Thyroid gland (tissue), 4 donors: ENCODE data around the gene ZNF350. TPM values are rescaled to one million over a fixed set of nuclear protein-coding genes. Genes with fewer than 3 reads are reported as not detected.

Experiments
- DNase-seq, 2 donors: peaks; one replicate each; pipeline ENCODE4 v3.0.0-alpha.2; 2019
- H3K27ac ChIP-seq, 3 donors: fragments of 200-600 bp; sonication (generic); 1 replicate in 2 of 3; 2 replicates in 1 of 3; pipeline ENCODE4 v1.5.1; 2016 to 2019; ENCODE audit warnings: mild to moderate bottlenecking in 1 of 3, moderate library complexity in 1 of 3
- H3K27me3 ChIP-seq: fragments of 200-600 bp; sonication (generic); one replicate; pipeline ENCODE4 v1.5.1; 2019
- H3K36me3 ChIP-seq, 2 donors: fragments of 200-600 bp; sonication (generic); one replicate each; pipeline ENCODE4 v1.5.1; 2016 to 2019
- H3K4me1 ChIP-seq, 2 donors: fragments of 200-600 bp; sonication (generic); one replicate each; pipeline ENCODE4 v1.5.1; 2017 to 2019
- H3K4me3 ChIP-seq, 3 donors: fragments of 200-600 bp; sonication (generic); replicated peaks in 1 of 3; 1 replicate in 2 of 3; 2 replicates in 1 of 3; pipeline ENCODE4 v1.5.1; 2016; ENCODE audit warnings: mild to moderate bottlenecking in 1 of 3
- H3K9me3 ChIP-seq: fragments of 200-600 bp; sonication (generic); one replicate; pipeline ENCODE4 v1.5.1; 2017
- POLR2A ChIP-seq, 2 donors: fragments of 450-650 bp; IDR thresholded peaks; one replicate each; pipeline ENCODE4 v1.6.1; 2017; ENCODE audit warnings: antibody characterized with exemption in 2 of 2, mild to moderate bottlenecking in 2 of 2, moderate library complexity in 1 of 2
- WGBS, 2 donors: methylation state at CpG; one replicate each; pipeline ENCODE4 v1.1.5; 2017; 5-methylcytosine and 5-hydroxymethylcytosine counted together
- intact Hi-C: fragments of 100-400 bp; cut with DNase I; formaldehyde crosslinking; loops from one replicate; pipeline ENCODE4 v1.15.1; 2023
- total RNA-seq, 4 donors: library from RNA; depleted of rRNA; stranded (reverse); fragments of >200 nt; gene quantifications; one replicate each; pipeline ENCODE4 v1.2.3, GENCODE V29; 2016
- TF ChIP-seq, protein P1 (sequence below), 6 experiments: fragments of 200-600 bp in 3 of 6; fragments of 450-650 bp in 3 of 6; sonication (generic) in 3 of 6; IDR thresholded peaks; one replicate each; pipeline ENCODE4 v1.5.1; 2016 to 2019; ENCODE audit warnings: antibody characterized with exemption in 6 of 6, mild to moderate bottlenecking in 2 of 6, inconsistent platforms in 1 of 6, moderate library complexity in 1 of 6

Gene ZNF350
- total RNA-seq, 4 donors from 2014 or later = 12.0 to 27.4 (median 16.4) TPM

DNA sequence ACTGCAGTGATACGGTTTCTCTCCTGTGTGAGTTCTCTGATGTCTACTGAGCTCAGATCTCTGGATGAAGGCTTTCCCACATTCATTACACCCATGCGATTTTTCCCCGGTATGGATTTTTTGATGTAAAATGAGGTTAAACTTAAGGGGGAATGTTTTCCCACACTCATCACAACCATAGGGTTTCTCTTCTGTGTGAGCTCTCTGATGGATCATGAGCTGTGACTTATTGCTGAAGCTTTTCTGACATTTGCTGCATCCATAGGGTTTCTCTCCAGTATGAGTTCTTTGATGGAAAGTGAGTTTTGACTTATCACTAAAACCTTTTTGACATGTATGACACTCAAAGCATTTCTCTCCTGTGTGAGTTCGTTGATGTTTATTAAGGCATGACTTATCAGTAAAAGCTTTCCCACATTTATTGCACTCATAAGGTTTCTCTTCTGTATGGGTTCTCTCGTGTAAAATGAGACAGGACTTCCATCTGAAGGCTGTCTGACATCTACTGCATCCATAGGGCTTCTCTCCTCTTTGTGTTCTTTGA lies 71.2 kb downstream of the ZNF350 start:
- intact Hi-C loops = no loop called here
- Histone ChIP-seq H3K4me3 (no peak overlapping the region), H3K36me3 (no peaks in the 10 kb centered on the region), H3K27me3 (no peaks in the 10 kb centered on the region), H3K4me1 (no peaks in the 10 kb centered on the region), H3K27ac (no peak overlapping the region), H3K9me3 (no peaks in the 10 kb centered on the region)
- no peak for DNase-seq
- WGBS, 2 donors = 78% methylated on average over 5 of the region's 5 CpGs
- TF ChIP-seq, protein P1, sequence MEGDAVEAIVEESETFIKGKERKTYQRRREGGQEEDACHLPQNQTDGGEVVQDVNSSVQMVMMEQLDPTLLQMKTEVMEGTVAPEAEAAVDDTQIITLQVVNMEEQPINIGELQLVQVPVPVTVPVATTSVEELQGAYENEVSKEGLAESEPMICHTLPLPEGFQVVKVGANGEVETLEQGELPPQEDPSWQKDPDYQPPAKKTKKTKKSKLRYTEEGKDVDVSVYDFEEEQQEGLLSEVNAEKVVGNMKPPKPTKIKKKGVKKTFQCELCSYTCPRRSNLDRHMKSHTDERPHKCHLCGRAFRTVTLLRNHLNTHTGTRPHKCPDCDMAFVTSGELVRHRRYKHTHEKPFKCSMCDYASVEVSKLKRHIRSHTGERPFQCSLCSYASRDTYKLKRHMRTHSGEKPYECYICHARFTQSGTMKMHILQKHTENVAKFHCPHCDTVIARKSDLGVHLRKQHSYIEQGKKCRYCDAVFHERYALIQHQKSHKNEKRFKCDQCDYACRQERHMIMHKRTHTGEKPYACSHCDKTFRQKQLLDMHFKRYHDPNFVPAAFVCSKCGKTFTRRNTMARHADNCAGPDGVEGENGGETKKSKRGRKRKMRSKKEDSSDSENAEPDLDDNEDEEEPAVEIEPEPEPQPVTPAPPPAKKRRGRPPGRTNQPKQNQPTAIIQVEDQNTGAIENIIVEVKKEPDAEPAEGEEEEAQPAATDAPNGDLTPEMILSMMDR (IDR thresholded peaks at IDR 0.05) = no peak
- no peak for TF ChIP-seq POLR2A (IDR thresholded peaks at IDR 0.05)

Other genes starting within 250 kb of the ZNF350 start
- 1 to 10 TPM; 1.7 to 5.8 (median 3.3) TPM for gene FPR1, start 235.0 kb downstream of the ZNF350 start, total RNA-seq
- under 1 TPM in 3 of 4 donors, not detected in 1; 0.11 to 0.94 (median 0.39) TPM for gene FPR2, start 225.7 kb downstream of the ZNF350 start, total RNA-seq
- 1 to 10 TPM; 1.6 to 9.7 (median 2.7) TPM for gene FPR3, start 191.7 kb downstream of the ZNF350 start, total RNA-seq
- gene ZNF577, start 98.9 kb downstream of the ZNF350 start, total RNA-seq = 10 to 100 TPM; 20.8 to 34.9 (median 22.2) TPM
- 10 to 100 TPM; 10.5 to 19.1 (median 14.9) TPM for gene ZNF649, start 81.8 kb downstream of the ZNF350 start, total RNA-seq
- 10 to 100 TPM in 3 of 4 donors, 1 to 10 TPM in 1; 7.9 to 27.7 (median 15.6) TPM for gene ZNF613, start 59.4 kb downstream of the ZNF350 start, total RNA-seq
- 10 to 100 TPM; 19.5 to 36.9 (median 20.6) TPM for gene ZNF615, start 21.4 kb upstream of the ZNF350 start, total RNA-seq
- 10 to 100 TPM; 10.6 to 17.6 (median 14.0) TPM for gene ZNF614, start 41.5 kb upstream of the ZNF350 start, total RNA-seq
- gene ZNF432, start 62.0 kb upstream of the ZNF350 start, total RNA-seq = 10 to 100 TPM; 12.9 to 20.9 (median 16.6) TPM
- gene ZNF841, start 108.9 kb upstream of the ZNF350 start, total RNA-seq = 10 to 100 TPM; 14.9 to 23.9 (median 18.0) TPM
- 10 to 100 TPM; 11.0 to 14.1 (median 13.2) TPM for gene ZNF616, start 153.1 kb upstream of the ZNF350 start, total RNA-seq
- gene ZNF836, start 184.8 kb upstream of the ZNF350 start, total RNA-seq = 10 to 100 TPM in 3 of 4 donors, 1 to 10 TPM in 1; 7.2 to 15.9 (median 12.3) TPM
- gene PPP2R1A, start 203.2 kb upstream of the ZNF350 start, total RNA-seq = 100 to 1,000 TPM; 120 to 272 (median 258) TPM